GM12878 (cell line): ENCODE measurements around the gene STK32B. TPM values are rescaled to one million over a fixed set of nuclear protein-coding genes. Genes with fewer than 3 reads are reported as not detected.

Experiments
- ATAC-seq: fragments of 200-7000 bp; cut with Tn5 transposase; 3 replicates; pipeline ENCODE4 v1.9.1; 2020; ENCODE audit warnings: mild to moderate bottlenecking, moderate library complexity
- BruUV-seq: library from RNA; stranded (reverse); fragments of 400-500 nt; replicated peaks from 2 replicates; lab custom pipeline; 2021; lab: Mats Ljungman, UMichigan
- CTCF ChIA-PET: fragments of 300-600 bp; sonication (Branson Sonifier 250); formaldehyde crosslinking; extraction: SDS; loops from one replicate; lab custom pipeline; 2021; ENCODE audit warnings: inconsistent platforms; lab: Yijun Ruan, JAX
- POLR2A ChIA-PET: fragments of 350-600 bp; formaldehyde crosslinking; extraction: SDS; loops from one replicate; lab custom pipeline; 2021; ENCODE audit warnings: inconsistent platforms; lab: Charles Lee
- RAD21 ChIA-PET: fragments of 300-600 bp; sonication (Branson Sonifier 250); formaldehyde crosslinking; loops from one replicate; lab custom pipeline; 2023; ENCODE audit warnings: antibody characterized with exemption; ENCODE audit not compliant: unreplicated experiment; lab: Charles Lee
- SMC1A ChIA-PET: fragments of 300-600 bp; sonication (Branson Sonifier 250); formaldehyde crosslinking; loops from one replicate; lab custom pipeline; 2023; ENCODE audit not compliant: unreplicated experiment, uncharacterized antibody; lab: Charles Lee
- DNase-seq: peaks from one replicate; pipeline ENCODE4 v3.0.0-alpha.2; 2011; ENCODE audit warnings: low read depth, low spot score
- FAIRE-seq: peaks from 3 replicates; lab custom pipeline; 2011; peaks lifted over from hg19 to GRCh38; lab: Jason Lieb, UNC
- H2AFZ ChIP-seq: 2 replicates; pipeline ENCODE4 v1.6.0; 2011; ENCODE audit warnings: low read depth, low read length, control low read depth; ENCODE audit not compliant: control insufficient read depth
- H3K27ac ChIP-seq: 2 replicates; pipeline ENCODE4 v1.5.1; 2011; ENCODE audit warnings: control low read depth; ENCODE audit not compliant: control insufficient read depth, insufficient read depth
- H3K27me3 ChIP-seq, 2 experiments: replicated peaks in 1 of 2; 2 replicates each; pipeline versions ENCODE4 v1.6.0 to v1.6.1; 2011; ENCODE audit warnings: low read length in 1 of 2; ENCODE audit not compliant: control insufficient read depth in 2 of 2, insufficient read depth in 2 of 2
- H3K36me3 ChIP-seq, 2 experiments: 2 replicates each; pipeline ENCODE4 v1.5.1; 2011; ENCODE audit warnings: low read length in 1 of 2; ENCODE audit not compliant: control insufficient read depth in 2 of 2, insufficient read depth in 2 of 2
- H3K4me1 ChIP-seq: 2 replicates; pipeline ENCODE4 v1.6.1; 2011; ENCODE audit warnings: mild to moderate bottlenecking, low read length, moderate library complexity, mixed read lengths; ENCODE audit not compliant: control insufficient read depth, insufficient read depth
- H3K4me2 ChIP-seq: 2 replicates; pipeline ENCODE4 v1.6.0; 2011; ENCODE audit warnings: control low read depth; ENCODE audit not compliant: control insufficient read depth, insufficient read depth
- H3K4me3 ChIP-seq: fragments of 200-600 bp; sonication (generic); 2 replicates; pipeline ENCODE4 v1.5.1; 2016
- H3K79me2 ChIP-seq: 2 replicates; pipeline ENCODE4 v1.6.0; 2011; ENCODE audit warnings: low read length; ENCODE audit not compliant: control insufficient read depth, insufficient read depth
- H3K9ac ChIP-seq: 2 replicates; pipeline ENCODE4 v1.8.0; 2011; ENCODE audit warnings: low read length, control low read depth, mixed read lengths; ENCODE audit not compliant: control insufficient read depth, insufficient read depth
- H3K9me3 ChIP-seq: replicated peaks from 3 replicates; pipeline ENCODE4 v1.5.1; 2011; ENCODE audit warnings: mild to moderate bottlenecking, low read length; ENCODE audit not compliant: control insufficient read depth, insufficient read depth
- H4K20me1 ChIP-seq: 2 replicates; pipeline ENCODE4 v1.6.0; 2011; ENCODE audit not compliant: control insufficient read depth, insufficient read depth
- FOS ChIP-seq: IDR thresholded peaks from 3 replicates; pipeline ENCODE4 v1.6.1; 2011; ENCODE audit warnings: borderline replicate concordance; ENCODE audit not compliant: insufficient read length; ENCODE audit errors: extremely low read depth
- MEF2A ChIP-seq: IDR thresholded peaks from 2 replicates; pipeline ENCODE4 v1.6.1; 2011; ENCODE audit warnings: low read depth, mild to moderate bottlenecking, low read length, moderate library complexity; ENCODE audit not compliant: insufficient read depth
- MEF2B ChIP-seq: fragments of 450-650 bp; IDR thresholded peaks from 2 replicates; pipeline ENCODE4 v1.6.1; 2018; ENCODE audit warnings: mild to moderate bottlenecking, moderate library complexity; ENCODE audit not compliant: partially characterized antibody, poor library complexity, severe bottlenecking
- MYB ChIP-seq: fragments of 150-350 bp; IDR thresholded peaks from 2 replicates; pipeline ENCODE4 v1.6.1; 2014; ENCODE audit warnings: mild to moderate bottlenecking, low read depth, low read length, borderline replicate concordance
- NKRF ChIP-seq: fragments of 450-650 bp; conservative IDR thresholded peaks from 2 replicates; pipeline ENCODE4 v1.6.1; 2017; ENCODE audit warnings: mild to moderate bottlenecking, moderate library complexity
- NR2C2 ChIP-seq: IDR thresholded peaks from 2 replicates; pipeline ENCODE4 v1.6.1; 2011; ENCODE audit warnings: borderline replicate concordance, low read depth; ENCODE audit not compliant: control insufficient read depth, insufficient read length
- POLR2AphosphoS5 ChIP-seq: IDR thresholded peaks from 2 replicates; pipeline ENCODE4 v1.6.1; 2011; ENCODE audit warnings: mild to moderate bottlenecking, low read length, inconsistent platforms
- PRDM15 ChIP-seq: fragments of 450-650 bp; formaldehyde crosslinking; IDR thresholded peaks from 2 replicates; pipeline ENCODE4 v1.4.0; 2020; ENCODE audit warnings: mild to moderate bottlenecking, moderate library complexity
- SPI1 ChIP-seq: IDR thresholded peaks from 2 replicates; pipeline ENCODE4 v1.6.1; 2011; ENCODE audit warnings: low read depth, mild to moderate bottlenecking, low read length, moderate library complexity, borderline replicate concordance; ENCODE audit not compliant: insufficient read depth
- TBL1XR1 ChIP-seq: IDR thresholded peaks from 2 replicates; pipeline ENCODE4 v1.6.1; 2012; ENCODE audit warnings: low read depth, low read length, improper control_type of control experiment
- TCF3 ChIP-seq: IDR thresholded peaks from 2 replicates; pipeline ENCODE4 v1.6.1; 2012; ENCODE audit warnings: low read depth, mild to moderate bottlenecking, low read length, borderline replicate concordance; ENCODE audit not compliant: insufficient read depth
- WGBS: methylation state at CpG from one replicate; pipeline ENCODE4 v1.1.6; 2016; ENCODE audit warnings: low lambda C conversion rate; ENCODE audit not compliant: insufficient replicate concordance, insufficient coverage; ENCODE audit errors: missing lambda C conversion rate; 5-methylcytosine and 5-hydroxymethylcytosine counted together
- in situ Hi-C: fragments of 300-500 bp; cut with MboI; formaldehyde crosslinking; loops from 9 replicates; pipeline ENCODE4 v1.14.3; 2018; ENCODE audit warnings: mixed read lengths
- intact Hi-C: fragments of 100-400 bp; cut with micrococcal nuclease; formaldehyde crosslinking; loops from one replicate; pipeline ENCODE4 v1.14.2; 2022; ENCODE audit not compliant: unreplicated experiment
- polyA plus RNA-seq, 11 experiments: library from polyadenylated mRNA; depleted of rRNA in 4 of 11; unstranded in 6 of 11; stranded (reverse) in 5 of 11; fragments of >200 nt; fragmentation: Nextera tagmentation in 4 of 11; fragmentation: Illumina TruSeq in 1 of 11; extraction: Ambion mirVana in 4 of 11; extraction: Trizol in 1 of 11; gene quantifications; 1 replicate in 1 of 11; 2 replicates in 10 of 11; pipeline versions ENCODE4 v1.2.1 to v1.2.3, GENCODE V29; 2011 to 2016; ENCODE audit warnings: inconsistent platforms in 2 of 11, missing spikeins in 2 of 11, low read depth in 1 of 11
- total RNA-seq, 4 experiments: library from RNA; depleted of rRNA in 3 of 4; stranded (reverse); fragments of >200 nt in 3 of 4; fragmentation: Illumina TruSeq in 1 of 4; extraction: Trizol in 1 of 4; gene quantifications; 2 replicates each; pipeline versions ENCODE4 v1.2.1 to v1.2.3, GENCODE V29; 2013 to 2021
- TF ChIP-seq, protein P1 (sequence below): fragments of 450-650 bp; IDR thresholded peaks from 2 replicates; pipeline ENCODE4 v1.6.1; 2017; ENCODE audit warnings: mild to moderate bottlenecking
- TF ChIP-seq, protein P2 (sequence below): fragments of 450-650 bp; IDR thresholded peaks from 2 replicates; pipeline ENCODE4 v1.6.1; 2016; ENCODE audit warnings: mild to moderate bottlenecking

The STK32B gene
- total and polyA plus RNA-seq, 10 of the 15 experiments (the other 5 are each of a cell fraction or from before 2014, with no cell fraction given) = 0.04 to 0.12 (median 0.08) TPM; not detected in 7

DNA sequence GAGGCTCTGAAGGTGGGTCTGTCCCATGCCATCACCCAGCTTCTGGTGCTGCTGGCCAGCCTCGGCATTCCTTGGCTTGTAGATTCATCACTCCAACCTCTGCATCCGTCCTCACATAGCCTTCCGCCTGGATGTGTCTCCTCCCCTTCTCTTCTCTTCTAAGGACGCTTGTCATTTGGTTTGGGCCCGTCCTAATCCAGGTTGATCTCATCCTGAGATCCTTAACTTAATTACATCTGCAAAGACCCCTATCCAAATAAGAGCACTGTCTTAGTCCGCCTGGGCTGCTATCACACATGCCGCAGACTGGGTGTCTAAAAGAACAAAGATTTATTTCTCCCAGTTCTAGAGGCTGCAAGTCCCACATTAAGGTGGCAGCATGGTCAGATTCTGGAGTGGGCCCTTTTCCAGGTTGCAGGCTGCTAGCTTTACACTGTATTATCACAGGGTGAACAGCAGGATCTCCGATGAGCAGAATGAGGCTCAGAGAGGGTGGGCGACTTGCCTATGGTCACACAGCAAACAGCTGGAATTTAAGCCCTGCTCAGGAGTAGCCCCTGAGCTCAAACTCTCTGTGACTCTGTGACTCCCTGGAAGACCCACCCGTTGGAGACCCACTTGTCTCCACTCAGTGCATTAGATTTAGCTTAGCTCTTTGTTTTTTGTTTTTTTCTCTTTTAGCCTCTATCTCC is 113.1 kb downstream of the STK32B start:
- ChIA-PET SMC1A (no interaction called here), RAD21 (no interaction called here), CTCF (no interaction called here), POLR2A (no interaction called here)
- Histone ChIP-seq H4K20me1 (no peaks in the 10 kb centered on the region), H2AFZ (no peak overlapping the region), H3K27me3 (no peaks in the 10 kb centered on the region), H3K27ac (no peak overlapping the region), H3K4me3 (no peak overlapping the region), H3K9me3 (no peaks in the 10 kb centered on the region; the same call in 2 of the 3 replicates), H3K36me3 (no peaks in the 10 kb centered on the region), H3K9ac (no peak overlapping the region), H3K4me2 (no peak overlapping the region), H3K79me2 (no peaks in the 10 kb centered on the region), H3K4me1 (no peaks in the 10 kb centered on the region)
- no TSS peak for BruUV-seq
- ATAC-seq (no peak), DNase-seq (no peak), FAIRE-seq (no peak)
- WGBS = 44% methylated on average over 10 of the region's 10 CpGs
- intact Hi-C loops = no loop called here
- in situ Hi-C loops = no loop called here
- TF ChIP-seq PRDM15 (CRISPR knock-in tag) = no peak
- TF ChIP-seq FOS = no peak
- no peak for TF ChIP-seq MEF2A
- no peak for TF ChIP-seq TCF3
- no peak for TF ChIP-seq NKRF
- no peak for TF ChIP-seq MYB
- no peak for TF ChIP-seq MEF2B
- TF ChIP-seq SPI1 = no peak
- TF ChIP-seq, protein P1, sequence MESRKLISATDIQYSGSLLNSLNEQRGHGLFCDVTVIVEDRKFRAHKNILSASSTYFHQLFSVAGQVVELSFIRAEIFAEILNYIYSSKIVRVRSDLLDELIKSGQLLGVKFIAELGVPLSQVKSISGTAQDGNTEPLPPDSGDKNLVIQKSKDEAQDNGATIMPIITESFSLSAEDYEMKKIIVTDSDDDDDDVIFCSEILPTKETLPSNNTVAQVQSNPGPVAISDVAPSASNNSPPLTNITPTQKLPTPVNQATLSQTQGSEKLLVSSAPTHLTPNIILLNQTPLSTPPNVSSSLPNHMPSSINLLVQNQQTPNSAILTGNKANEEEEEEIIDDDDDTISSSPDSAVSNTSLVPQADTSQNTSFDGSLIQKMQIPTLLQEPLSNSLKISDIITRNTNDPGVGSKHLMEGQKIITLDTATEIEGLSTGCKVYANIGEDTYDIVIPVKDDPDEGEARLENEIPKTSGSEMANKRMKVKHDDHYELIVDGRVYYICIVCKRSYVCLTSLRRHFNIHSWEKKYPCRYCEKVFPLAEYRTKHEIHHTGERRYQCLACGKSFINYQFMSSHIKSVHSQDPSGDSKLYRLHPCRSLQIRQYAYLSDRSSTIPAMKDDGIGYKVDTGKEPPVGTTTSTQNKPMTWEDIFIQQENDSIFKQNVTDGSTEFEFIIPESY = no peak
- TF ChIP-seq, protein P2, sequence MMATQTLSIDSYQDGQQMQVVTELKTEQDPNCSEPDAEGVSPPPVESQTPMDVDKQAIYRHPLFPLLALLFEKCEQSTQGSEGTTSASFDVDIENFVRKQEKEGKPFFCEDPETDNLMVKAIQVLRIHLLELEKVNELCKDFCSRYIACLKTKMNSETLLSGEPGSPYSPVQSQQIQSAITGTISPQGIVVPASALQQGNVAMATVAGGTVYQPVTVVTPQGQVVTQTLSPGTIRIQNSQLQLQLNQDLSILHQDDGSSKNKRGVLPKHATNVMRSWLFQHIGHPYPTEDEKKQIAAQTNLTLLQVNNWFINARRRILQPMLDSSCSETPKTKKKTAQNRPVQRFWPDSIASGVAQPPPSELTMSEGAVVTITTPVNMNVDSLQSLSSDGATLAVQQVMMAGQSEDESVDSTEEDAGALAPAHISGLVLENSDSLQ = no peak
- TF ChIP-seq NR2C2 = no peak
- TF ChIP-seq POLR2AphosphoS5 = no peak
- no peak for TF ChIP-seq TBL1XR1
